ENCODE measurements around the gene DEDD.
A peak's percentile ranks its signal among the peaks of the same experiment; 100 is the strongest.

Gene DEDD

DNA sequence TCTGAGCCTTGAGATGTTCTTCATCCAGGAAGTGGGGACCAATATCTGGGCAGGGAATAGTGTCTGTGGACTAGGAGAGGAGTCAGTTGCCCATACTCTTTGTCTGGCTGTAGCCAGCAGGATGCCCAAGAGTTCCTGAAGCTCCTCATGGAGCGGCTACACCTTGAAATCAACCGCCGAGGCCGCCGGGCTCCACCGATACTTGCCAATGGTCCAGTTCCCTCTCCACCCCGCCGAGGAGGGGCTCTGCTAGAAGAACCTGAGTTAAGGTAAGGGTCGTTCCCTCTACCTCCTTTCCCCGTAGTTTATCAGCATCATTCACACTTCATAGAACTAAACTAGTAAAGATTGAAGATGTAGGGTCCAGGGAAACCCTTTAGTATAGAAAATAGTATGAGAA is 30.3 kb upstream of the DEDD start:
- DNase-seq = no peak

DNA sequence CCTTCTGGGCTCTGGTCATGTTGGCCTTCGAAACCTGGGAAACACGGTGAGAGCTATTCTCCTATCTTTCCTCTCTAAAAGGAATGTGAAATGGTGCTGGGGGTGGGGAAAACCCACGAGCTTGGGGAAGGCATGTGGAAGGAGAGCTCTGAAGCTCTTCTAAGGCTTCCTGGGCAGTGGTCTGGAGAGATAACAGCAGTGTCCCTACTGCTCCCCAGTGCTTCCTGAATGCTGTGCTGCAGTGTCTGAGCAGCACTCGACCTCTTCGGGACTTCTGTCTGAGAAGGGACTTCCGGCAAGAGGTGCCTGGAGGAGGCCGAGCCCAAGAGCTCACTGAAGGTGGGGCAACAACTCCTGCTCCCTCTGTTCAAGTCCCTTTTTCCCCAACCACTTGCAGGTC is 29.6 kb upstream of the DEDD start:
- DNase-seq = no peak

DNA sequence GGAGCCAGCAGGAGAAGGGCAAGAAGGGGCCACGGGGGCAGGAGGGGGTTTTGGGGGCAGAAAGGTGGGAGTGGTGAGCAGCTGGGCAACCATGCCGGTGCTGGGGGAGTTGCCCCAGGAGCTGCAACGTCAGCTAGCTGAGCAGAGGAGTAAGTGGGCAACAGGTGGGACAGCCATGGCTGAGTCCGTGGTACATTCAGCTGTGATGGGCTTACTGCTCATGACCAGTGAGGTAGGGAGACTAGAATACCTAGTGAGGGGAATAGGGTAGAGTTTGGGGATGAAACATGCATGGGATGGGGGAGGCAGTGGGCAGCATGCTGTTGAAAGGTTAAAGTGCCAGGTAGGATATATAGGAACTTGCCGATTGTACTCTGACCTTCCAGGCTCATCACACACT is 29.2 kb upstream of the DEDD start:
- no peak for DNase-seq

DNA sequence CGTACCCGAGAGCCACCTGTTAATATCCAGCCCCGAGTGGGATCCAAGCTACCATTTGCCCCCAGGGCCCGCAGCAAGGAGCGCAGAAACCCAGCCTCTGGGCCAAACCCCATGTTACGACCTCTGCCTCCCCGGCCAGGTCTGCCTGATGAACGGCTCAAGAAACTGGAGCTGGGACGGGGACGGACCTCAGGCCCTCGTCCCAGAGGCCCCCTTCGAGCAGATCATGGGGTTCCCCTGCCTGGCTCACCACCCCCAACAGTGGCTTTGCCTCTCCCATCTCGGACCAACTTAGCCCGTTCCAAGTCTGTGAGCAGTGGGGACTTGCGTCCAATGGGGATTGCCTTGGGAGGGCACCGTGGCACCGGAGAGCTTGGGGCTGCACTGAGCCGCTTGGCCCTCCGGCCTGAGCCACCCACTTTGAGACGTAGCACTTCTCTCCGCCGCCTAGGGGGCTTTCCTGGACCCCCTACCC is 28.2 kb upstream of the DEDD start:
- no peak for DNase-seq

DNA sequence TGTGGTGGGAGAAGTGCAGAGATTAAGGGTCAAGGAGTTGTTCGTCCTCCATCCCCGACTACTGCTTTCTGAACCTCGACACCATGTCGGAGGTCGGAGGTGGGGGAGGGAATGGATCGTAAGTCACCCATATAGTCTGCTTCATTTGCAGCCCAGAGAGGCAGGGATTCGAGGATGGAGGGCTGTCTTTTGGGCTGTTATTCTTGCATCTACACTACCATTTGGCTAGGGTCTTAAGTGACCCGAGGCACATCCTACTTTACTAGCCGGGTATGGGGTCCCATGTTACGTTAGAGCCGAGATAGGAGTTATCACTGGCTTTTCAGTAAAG is 27.4 kb upstream of the DEDD start:
- no peak for DNase-seq

DNA sequence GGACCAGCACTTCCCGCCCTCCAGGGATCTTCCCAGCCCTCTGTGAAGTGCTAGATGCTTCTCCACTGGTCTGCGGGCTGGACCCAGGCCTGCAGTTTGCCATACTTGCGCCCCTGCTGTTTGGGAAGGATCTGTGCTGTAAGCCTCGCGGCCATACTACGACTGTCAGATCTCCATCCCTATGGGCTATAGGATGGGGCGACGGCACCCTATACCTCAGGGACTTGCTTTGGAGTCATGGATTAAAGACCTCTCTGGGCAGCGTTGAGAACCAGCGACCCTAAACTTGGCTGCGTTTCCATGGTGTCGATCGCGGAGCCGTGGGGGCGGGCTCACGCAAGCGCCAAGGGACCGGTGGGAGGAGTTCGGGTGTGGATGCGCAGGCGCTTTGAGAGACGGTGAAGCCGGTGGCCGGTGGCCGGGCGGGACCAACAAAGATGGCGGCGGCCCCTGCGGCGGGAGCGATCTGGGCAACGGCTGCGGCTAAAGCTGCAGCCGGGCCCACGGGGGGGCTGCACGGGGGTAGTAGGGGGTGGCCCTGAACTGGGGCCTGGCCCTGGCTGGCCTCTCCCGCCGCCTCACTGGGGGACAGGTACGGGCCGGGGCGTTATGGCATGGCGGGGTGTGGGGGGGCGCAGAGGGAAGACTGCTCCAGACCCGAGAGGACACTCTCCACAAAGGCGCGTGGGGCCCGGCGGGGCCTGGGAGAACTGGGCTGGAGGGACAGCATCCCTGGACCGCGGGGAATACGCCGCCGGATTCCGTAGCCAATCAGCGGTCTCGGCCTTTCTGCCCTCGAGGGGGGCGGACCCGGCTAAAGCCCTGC is 26.8 kb upstream of the DEDD start, which contains the start of gene USP21:
Gene USP21, plus strand, starts transcription at position 414 of the 826 bp plus-strand sequence. CDS start 1,141 bp downstream, outside the sequence.
- DNase-seq = peak; percentile 93 to 94

DNA sequence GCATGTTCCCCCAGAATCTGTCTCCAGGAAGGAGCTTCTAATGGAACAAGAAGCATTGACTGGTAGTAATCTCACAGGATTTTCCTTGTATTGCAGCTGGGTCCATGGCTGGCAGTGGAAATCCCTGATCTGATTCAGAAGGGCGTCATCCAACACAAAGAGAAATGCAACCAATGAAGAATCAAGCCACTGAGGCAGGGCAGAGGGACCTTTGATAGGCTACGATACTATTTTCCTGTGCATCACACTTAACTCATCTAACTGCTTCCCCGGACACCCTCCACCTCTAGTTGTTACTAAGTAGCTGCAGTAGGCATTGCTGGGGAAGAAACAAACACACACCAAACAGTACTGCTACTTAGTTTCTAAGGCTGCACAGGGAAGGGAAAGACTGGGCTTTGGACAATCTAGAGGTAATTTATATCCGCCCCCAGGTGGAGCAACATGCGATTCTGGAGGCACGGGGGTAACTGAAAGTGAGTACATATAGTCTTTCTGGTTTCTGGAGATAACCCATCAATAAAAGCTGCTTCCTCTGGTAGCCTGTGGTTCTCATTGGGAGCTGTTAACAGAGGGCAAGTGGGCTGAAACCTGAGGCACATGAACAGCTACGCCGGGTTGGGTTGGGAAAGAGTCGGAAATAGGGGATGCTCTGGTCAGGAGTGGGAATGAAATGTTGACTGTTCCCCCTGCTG is 26.0 kb upstream of the DEDD start:
- DNase-seq = no peak

DNA sequence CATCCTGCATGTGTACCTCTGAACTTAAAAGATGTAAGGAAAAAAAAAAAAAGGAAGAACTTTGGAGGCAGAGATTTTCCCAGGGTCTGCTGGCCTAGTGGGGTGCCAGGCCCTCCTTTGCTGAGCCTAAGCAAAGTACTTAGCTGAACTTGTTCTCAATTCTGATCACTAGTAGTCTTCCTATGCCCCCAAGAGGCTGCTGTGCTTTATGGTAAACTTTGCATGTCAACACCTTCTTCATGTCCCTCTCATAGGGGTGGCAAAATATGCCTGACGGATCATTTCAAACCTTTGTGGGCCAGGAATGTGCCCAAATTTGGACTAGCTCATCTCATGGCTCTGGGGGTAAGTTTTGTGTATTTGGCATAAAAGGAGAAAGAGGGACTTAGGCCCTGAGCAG is 25.4 kb upstream of the DEDD start:
- no peak for DNase-seq

DNA sequence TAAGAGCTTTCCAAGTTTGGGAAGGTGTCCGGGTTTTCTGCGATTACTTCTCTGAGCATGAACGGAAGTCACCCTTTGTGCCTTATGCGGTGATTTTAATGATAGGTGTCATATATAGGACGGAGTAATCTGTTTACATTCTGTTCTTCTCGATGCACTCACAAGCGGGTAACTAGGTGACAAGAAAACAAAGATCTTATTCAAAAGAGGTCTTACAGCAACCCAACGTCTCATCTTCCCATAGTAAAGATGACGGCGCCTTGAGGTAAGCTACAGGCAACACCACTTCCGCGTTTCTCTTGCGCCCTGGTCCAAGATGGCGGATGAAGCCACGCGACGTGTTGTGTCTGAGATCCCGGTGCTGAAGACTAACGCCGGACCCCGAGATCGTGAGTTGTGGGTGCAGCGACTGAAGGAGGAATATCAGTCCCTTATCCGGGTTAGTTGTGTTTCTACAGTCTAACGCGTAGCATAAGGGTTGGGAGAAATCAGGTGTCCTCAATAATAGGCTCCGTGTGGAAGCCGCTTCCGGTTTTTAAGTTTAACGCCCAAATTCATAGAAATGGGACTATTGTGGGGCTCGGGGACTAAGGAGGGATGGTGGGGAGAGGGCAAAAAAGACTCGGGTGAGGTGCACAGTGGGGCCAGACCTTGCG is 21.3 kb upstream of the DEDD start, which contains the start of gene UFC1:
Gene UFC1, plus strand, starts transcription at position 297 of the 656 bp plus-strand sequence. Its CDS starts 20 bp downstream, at position 317.
- peak; percentile 77 to 81 for DNase-seq

DNA sequence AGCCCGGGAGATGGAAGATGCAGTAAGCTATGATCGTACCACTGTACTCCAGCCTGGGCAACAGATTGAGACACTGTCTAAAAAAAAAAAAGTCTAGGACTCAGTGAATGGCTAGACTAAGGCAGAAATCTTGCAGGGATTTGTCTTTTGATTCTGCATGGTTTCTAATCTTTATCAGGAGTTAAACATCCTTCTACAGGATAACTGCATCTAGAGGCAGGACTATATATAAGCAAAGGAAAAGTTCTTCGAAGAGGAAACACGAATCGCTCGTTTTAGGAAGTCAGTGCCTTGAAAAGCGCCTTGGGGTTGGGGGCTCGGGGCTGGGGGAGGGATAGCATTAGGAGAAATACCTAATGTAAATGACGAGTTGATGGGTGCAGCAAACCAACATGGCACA is 20.7 kb upstream of the DEDD start:
- no peak for DNase-seq

DNA sequence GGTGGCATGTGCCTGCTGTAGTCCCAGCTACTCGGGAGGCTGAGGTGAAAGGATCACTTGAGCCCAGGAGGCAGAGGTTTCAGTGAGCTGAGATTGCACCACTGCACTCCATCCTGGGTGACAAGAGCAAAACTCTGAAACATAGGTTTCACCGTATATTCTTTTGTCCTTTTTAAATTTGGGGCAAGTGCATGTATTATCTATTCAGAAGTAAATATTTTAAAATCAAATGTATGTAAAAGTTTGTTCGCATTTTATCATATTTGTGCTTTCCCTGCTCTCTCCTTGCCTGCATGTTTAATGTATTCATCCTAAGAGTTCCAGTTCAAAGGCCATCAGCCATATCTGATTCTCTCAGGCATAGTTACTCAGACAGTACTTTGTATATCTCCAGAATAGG is 13.4 kb upstream of the DEDD start:
- no peak for DNase-seq

DNA sequence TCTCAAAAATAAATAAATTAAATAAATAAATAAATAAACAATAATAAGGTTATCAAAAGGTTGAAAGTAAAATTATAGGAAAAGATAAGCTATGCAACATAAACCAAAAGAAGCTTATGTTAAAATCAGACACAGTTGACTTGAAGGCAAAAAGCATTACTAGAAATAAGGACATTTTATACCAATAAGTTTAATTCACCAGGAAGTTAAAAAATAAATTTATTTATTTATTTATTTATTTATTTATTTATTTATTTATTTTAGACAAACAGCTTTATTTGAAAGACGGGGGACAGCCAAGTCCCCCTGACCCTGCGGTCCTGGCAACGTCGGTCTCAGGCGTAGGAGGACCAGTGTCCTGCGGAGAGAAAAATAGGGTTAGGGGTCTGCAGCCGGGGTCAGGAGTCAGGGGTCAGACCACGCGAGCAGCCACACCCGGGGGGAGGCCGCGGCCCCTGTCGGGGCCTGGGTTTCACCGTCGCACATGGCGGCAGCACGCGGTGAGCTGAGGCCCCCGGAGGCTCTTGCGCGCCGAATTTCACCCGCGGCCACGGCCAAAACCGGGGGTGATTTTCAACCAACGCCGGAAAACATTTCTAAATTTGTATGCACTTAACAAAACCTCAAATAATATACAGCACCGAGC is 8.4 kb upstream of the DEDD start:
- DNase-seq = no peak

DNA sequence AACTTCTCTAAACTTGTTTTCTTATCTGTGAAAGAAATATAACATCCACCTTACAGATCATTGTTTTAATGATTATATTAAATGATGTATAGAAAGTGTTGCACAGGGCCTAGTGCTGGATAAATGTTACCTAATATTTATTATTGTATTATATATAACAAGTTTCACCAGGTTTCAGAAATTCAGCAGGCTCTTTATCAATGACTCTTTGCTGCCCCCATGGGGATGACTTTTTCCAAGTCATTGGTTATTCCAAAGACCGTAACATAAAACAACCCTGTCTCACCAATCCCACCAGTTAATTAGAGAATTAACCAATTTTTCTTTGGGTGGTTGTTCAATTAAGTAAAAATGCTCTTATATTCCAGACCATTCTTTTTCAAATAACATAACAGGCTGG is 7.3 kb upstream of the DEDD start:
- peak in 1 of 2 donors; percentile 60 for DNase-seq

DNA sequence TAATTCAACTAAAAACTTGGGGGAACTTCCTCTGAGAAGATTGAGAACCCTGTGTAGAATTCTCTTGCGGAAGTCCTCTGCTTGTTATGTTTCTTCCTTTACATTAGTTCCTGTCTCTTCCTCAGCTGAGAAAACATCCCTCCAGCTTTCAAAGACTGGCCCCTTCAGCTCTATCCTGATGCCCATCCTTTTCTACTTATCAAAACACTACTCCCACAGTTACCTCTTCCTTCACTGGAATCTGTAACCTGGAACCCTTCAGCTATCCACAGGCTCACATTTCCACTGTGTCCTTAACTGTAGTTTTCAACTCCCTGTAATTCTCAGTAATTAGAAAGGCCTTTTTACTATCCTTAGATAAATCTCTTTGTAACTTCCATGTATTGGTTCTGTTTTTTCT is 6.0 kb upstream of the DEDD start:
- DNase-seq = no peak

DNA sequence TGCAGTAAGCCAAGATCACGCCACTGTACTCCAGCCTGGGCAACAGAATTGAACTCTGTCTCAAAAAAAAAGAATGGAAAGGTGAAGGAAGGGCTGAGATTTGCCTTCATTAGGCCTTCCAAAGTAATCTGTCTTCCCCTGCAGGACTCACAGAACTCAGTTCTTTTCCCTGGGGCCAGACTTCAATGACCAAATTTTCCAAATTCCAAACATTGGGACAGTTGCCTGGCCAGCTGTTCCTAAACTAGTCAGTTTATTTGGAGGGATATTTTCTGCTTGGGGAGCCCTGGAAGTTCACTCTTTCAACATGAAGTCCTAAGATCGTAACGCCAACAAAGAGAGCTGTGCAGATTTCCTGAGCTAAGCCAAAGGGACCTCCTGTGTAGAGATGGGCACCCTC is 5.4 kb upstream of the DEDD start:
- DNase-seq = no peak

DNA sequence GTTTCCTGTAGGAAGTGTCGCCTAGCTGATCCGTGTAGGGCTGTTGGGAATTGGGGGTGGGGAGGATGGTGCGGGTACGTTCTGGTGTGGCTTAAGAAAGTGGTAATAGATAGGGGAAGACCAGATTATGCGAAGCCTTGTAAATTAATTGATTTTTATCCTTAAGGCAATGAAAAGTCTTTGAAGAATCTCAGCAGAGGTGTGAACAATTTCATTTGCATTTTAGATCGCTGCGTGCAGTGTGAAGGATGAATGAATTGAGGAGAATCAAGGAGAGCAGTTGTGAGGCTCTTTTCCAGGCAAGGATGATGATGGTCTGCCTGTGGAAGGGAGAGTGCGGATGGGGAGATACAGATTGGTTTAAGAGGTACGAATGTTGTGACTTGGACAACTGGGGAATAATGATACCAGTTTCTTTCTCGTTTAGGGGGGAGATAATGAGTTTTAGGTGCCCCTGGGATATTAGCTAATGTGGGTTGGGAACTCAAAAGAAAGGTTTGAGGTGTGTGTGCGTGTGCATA is 813 bp upstream of the DEDD start:
- DNase-seq = no peak

DNA sequence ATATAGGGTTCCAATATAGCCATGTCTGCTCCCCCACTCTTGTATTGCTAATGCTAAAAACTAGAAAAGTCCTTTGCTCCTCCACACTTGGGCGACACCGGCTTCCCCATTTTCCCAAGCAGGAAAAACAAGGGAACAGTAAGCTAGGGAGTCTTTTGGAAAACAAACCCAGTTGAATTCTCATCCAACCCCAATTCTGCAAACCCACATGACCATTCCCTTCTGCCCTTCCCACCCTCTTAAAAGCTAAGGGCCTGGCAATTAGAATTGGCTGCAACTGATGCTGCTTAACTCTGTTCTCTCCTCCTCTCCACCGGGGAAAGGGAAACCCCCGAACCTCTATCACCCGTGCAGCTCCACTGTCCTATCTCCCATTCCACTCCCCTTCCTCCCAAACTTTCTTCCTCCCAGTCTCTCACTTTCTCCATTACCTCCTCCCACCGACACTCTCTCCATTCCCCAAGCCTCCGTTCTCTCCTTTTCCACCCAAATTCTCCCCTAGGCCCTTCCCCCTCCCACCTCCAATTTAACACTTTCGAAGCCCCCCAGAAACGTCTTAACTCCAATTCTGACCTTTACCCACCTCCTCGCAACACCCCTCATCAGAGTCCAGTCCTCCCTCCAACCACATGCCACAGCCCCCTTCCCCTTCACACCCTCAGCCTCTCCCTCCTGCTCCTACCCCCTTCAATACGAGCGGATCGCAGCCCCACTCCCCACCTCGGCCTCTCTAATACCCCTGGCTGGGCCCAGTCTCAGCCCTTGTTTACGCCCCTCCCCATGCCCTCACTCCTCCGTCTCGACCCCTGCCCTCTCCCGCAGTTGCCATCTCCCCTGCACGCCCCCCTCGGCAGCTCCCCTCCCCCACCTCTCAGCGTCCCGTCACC is 701 bp downstream of the DEDD start:
- DNase-seq = no peak

DNA sequence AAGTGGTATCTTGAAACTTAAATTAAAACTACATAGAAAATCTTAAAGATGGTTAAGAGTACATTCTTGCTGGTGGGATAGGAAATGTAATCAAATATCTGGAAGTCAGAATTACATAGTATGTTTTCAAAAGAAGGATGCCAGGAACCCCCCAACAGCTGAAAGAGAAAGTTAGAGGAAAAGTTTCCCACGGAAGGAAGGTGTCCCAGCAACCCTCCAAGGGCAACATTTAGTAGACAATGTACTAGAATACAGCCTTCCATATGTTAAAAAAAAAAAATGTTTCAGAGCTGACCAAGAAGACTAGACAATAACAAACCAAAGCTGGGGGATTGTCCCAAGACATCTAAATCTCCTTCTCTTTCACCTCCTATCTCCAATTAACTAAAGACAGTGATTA is 2.2 kb downstream of the DEDD start:
- DNase-seq = no peak

DNA sequence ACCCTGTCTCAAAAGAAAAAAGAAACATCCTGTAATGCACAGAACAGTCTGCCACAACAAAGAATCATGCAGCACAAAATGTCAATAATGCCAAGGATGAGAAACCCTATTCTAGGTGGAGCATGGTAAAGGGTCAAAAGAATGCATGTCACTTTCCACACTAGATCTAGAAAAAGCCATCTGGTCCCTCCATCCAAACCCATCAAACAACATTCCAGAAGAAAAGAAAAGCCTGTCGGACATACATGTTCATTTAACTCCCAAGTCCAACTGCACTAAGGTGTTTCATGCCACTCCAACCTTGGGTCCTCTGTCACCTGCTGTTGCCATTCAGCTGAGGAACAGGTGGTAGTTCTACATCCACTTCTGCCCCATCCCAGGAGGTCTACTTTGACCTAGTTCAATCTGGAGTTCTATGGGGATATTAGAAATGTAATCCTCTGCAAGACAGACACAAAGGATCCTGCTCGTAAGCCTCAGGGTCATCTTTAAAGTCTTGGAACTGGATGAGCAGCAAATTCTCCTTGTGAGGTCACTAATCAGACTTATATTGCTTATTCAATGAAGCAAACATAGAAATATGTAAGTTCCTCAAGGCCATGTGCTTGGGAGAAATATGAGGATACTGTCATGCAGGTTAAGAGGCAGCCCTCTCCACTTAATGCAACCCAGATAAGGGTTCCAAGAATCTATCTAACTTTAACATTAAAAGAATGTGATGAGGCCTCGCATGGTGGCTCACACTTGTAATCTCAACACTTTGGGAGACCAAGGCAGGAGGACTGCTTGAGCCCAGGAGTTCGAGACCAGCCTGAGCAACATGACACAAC is 3.7 kb downstream of the DEDD start:
- DNase-seq = no peak

DNA sequence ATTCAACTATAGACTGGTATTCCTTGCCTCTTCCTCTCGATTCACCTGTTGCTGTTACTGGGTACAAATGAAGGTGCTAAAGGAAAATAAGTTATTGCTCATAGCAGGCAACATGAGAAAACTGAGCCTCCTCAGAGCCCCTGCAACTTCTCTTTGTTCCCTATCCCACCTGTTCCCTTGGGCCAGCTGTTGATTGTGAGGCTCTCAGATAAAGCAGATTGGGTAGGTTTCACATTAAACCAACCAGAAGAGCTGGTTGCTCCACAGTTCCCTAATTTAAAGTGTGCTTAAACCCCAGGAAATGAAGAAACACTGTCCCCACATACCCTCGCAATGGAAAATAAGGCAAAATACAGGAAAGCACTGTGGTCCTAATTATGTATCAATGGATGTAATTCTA is 4.8 kb downstream of the DEDD start:
- DNase-seq = no peak

DNA sequence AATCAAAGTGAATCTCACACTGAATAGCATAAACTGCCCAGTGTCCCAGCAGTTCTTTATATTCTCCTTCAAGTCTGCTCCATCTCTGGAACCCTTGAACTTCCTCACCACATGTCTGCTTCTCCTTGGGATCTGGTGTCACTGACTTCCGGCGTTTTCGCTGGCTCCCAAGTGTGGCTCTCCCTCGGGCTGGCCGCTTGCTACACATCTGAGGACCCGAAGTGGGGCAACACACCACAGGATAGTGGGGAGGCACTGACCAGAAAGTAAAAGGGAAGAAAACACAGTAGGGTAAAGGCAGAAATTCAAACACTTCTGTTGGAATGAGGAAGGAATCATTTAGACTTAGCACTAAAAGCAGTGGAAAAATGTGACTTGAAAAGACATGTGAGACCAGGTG is 9.5 kb downstream of the DEDD start:
- no peak for DNase-seq

All from stimulated activated CD4-positive, alpha-beta T cell treated with anti-CD3 and anti-CD28 coated beads, Interleukin-2, amount 100 ng/mL, for 24 hours (primary cell).